ENCODE measurements around the gene UGCG. TPM values are rescaled to one million over a fixed set of nuclear protein-coding genes. Genes with fewer than 3 reads are reported as not detected.
A peak's percentile ranks its signal among the peaks of the same experiment; 100 is the strongest.

Gene UGCG
- total and polyA plus RNA-seq, 10 of the 15 experiments (the other 5 are each of a cell fraction or from before 2014, with no cell fraction given) = 21.7 to 96.6 (median 48.9) TPM

GRCh38 chr9:111936391-111936790 is 39.8 kb downstream of the UGCG start:
- H3K9me3 ChIP-seq (replicated peaks; ENCODE audit: control insufficient read depth, insufficient read depth, low read length) = no peaks in the 10 kb centered on the region
- no peak for DNase-seq (ENCODE audit: low read depth, low spot score)
- FAIRE-seq = no peak

GRCh38 chr9:111937301-111937700 is 40.7 kb downstream of the UGCG start:
- ChIA-PET CTCF (interaction anchor here (0.7 to 2.4 kb wide), 12 partner anchors 11 to 138 kb away, joined by 3 to 8 read pairs (median 6); no protein-coding TSS in a partner anchor), SMC1A (ENCODE audit: uncharacterized antibody, unreplicated experiment) (interaction anchor here (0.6 to 5.1 kb wide), 30 partner anchors 10 to 1805 kb away, joined by 3 to 57 read pairs (median 5); partner anchors contain the start of gene UGCG), RAD21 (ENCODE audit: unreplicated experiment) (interaction anchor here (1.0 to 3.6 kb wide), 16 partner anchors 10 to 145 kb away, joined by 3 to 26 read pairs (median 10); partner anchors contain the start of gene UGCG), POLR2A (interaction anchor here (0.6 to 4.0 kb wide), 11 partner anchors 7 to 96 kb away, joined by 3 to 24 read pairs (median 6); no protein-coding TSS in a partner anchor)
- intact Hi-C loops (cut with micrococcal nuclease; ENCODE audit: unreplicated experiment) (no loop called here), in situ Hi-C loops (cut with MboI) (no loop called here)
- TF ChIP-seq POLR2A (IDR thresholded peaks at IDR 0.05; ENCODE audit: low read depth, low read length) (0 out of 2 replicates have a peak, but pooled peaks have one; percentile 10), ZNF592 (IDR thresholded peaks at IDR 0.05) (no peak)
- Histone ChIP-seq H3K79me2 (ENCODE audit: control insufficient read depth, insufficient read depth, low read length) (no peaks in the 10 kb centered on the region), H3K4me1 (ENCODE audit: control insufficient read depth, insufficient read depth, low read length) (peaks cover 21% of the 10 kb centered on the region), H3K4me2 (ENCODE audit: control insufficient read depth, insufficient read depth) (peak overlapping the region; percentile 58; the same call in 1 of the 2 replicates), H4K20me1 (ENCODE audit: control insufficient read depth, insufficient read depth) (no peaks in the 10 kb centered on the region), H2AFZ (ENCODE audit: control insufficient read depth, low read depth, low read length) (no peak overlapping the region), H3K36me3 (ENCODE audit: control insufficient read depth in 2 of 2, insufficient read depth in 2 of 2, low read length in 1 of 2) (peaks cover 2 to 5% of the 10 kb centered on the region in 2 experiments), H3K27me3 (replicated peaks in 1 of 2; ENCODE audit: control insufficient read depth in 2 of 2, insufficient read depth in 2 of 2, low read length in 1 of 2) (no peaks in the 10 kb centered on the region), H3K9ac (ENCODE audit: control insufficient read depth, insufficient read depth, low read length) (no peak overlapping the region), H3K4me3 (no peak overlapping the region), H3K27ac (ENCODE audit: control insufficient read depth, insufficient read depth) (peak overlapping the region; percentile 80), H3K9me3 (replicated peaks; ENCODE audit: control insufficient read depth, insufficient read depth, low read length) (no peaks in the 10 kb centered on the region)
- FAIRE-seq (no peak), DNase-seq (ENCODE audit: low read depth, low spot score) (no peak), ATAC-seq (peak; percentile 6)
- 91% methylated on average over 2 of the region's 2 CpGs for WGBS (ENCODE audit: insufficient coverage, insufficient replicate concordance, low lambda C conversion rate, missing lambda C conversion rate)
- BruUV-seq (replicated peaks) = no TSS peak

More at GRCh38 chr9:111936391-111936790, 39.8 kb downstream of the UGCG start:
- intact Hi-C loops (cut with micrococcal nuclease; ENCODE audit: unreplicated experiment) (no loop called here), in situ Hi-C loops (cut with MboI) (no loop called here)
- no peak overlapping the region for H2AFZ ChIP-seq (ENCODE audit: control insufficient read depth, low read depth, low read length)
- no peak for TF ChIP-seq NFYA (IDR thresholded peaks at IDR 0.05; ENCODE audit: borderline replicate concordance, low read depth, low read length)
- TF ChIP-seq POLR2AphosphoS2 (IDR thresholded peaks at IDR 0.05; ENCODE audit: low read depth, low read length) = 0 out of 2 replicates have a peak, but pooled peaks have one; percentile 46
- TF ChIP-seq POLR2A (IDR thresholded peaks at IDR 0.05; ENCODE audit: low read depth, low read length) = peak; percentile 58
- peak; percentile 13; the same call in 1 of the 2 replicates for TF ChIP-seq POLR2AphosphoS5 (IDR thresholded peaks at IDR 0.05; ENCODE audit: low read length)
- H3K4me3 ChIP-seq = no peak overlapping the region
- peaks cover 21% of the 10 kb centered on the region for H3K4me1 ChIP-seq (ENCODE audit: control insufficient read depth, insufficient read depth, low read length)
- H3K79me2 ChIP-seq (ENCODE audit: control insufficient read depth, insufficient read depth, low read length) = no peaks in the 10 kb centered on the region
- H3K4me2 ChIP-seq (ENCODE audit: control insufficient read depth, insufficient read depth) = no peak overlapping the region
- ChIA-PET SMC1A (ENCODE audit: uncharacterized antibody, unreplicated experiment) (interaction anchor here (0.8 to 5.1 kb wide), 19 partner anchors 9 to 138 kb away, joined by 3 to 57 read pairs (median 5); no protein-coding TSS in a partner anchor), POLR2A (interaction anchor here (0.6 to 4.0 kb wide), 10 partner anchors 8 to 82 kb away, joined by 3 to 24 read pairs (median 4); no protein-coding TSS in a partner anchor), RAD21 (ENCODE audit: unreplicated experiment) (interaction anchor here (0.6 to 3.6 kb wide), 18 partner anchors 9 to 177 kb away, joined by 3 to 26 read pairs (median 4); no protein-coding TSS in a partner anchor), CTCF (interaction anchor here (0.9 to 1.9 kb wide), 5 partner anchors 10 to 138 kb away, joined by 3 to 10 read pairs (median 3); partner anchors contain the start of gene UGCG)
- WGBS (ENCODE audit: insufficient coverage, insufficient replicate concordance, low lambda C conversion rate, missing lambda C conversion rate) = 100% methylated on average over 2 of the region's 2 CpGs
- H4K20me1 ChIP-seq (ENCODE audit: control insufficient read depth, insufficient read depth) = no peaks in the 10 kb centered on the region
- H3K36me3 ChIP-seq (ENCODE audit: control insufficient read depth in 2 of 2, insufficient read depth in 2 of 2, low read length in 1 of 2) = peaks cover 2 to 14% of the 10 kb centered on the region in 2 experiments
- H3K27ac ChIP-seq (ENCODE audit: control insufficient read depth, insufficient read depth) = no peak overlapping the region
- ATAC-seq = no peak
- BruUV-seq (replicated peaks) = no TSS peak
- H3K27me3 ChIP-seq (replicated peaks in 1 of 2; ENCODE audit: control insufficient read depth in 2 of 2, insufficient read depth in 2 of 2, low read length in 1 of 2) = no peaks in the 10 kb centered on the region
- H3K9ac ChIP-seq (ENCODE audit: control insufficient read depth, insufficient read depth, low read length) = no peak overlapping the region

Measured in GM12878 (cell line).